HL-60 (cell line): ENCODE measurements around the gene AMELY.

Experiments
- DNase-seq, 2 experiments: peaks; one replicate each; pipeline ENCODE4 v3.0.0-alpha.2; 2010 to 2020; ENCODE audit warnings: low read depth in 1 of 2, low spot score in 1 of 2
- H3K27ac ChIP-seq: fragments of 250-450 bp; sonication (Bioruptor Pico); replicated peaks from 2 replicates; pipeline ENCODE4 v1.5.1; 2020; ENCODE audit warnings: mild to moderate bottlenecking, moderate library complexity
- H3K27me3 ChIP-seq: fragments of 250-450 bp; sonication (Bioruptor Pico); 2 replicates; pipeline ENCODE4 v1.5.1; 2021; ENCODE audit warnings: mild to moderate bottlenecking, moderate library complexity; ENCODE audit not compliant: insufficient read depth, poor library complexity, severe bottlenecking
- H3K4me3 ChIP-seq: replicated peaks from 2 replicates; pipeline ENCODE4 v1.5.1; 2011; ENCODE audit warnings: mild to moderate bottlenecking, control low read depth, low read length; ENCODE audit not compliant: insufficient read depth
- CTCF ChIP-seq: IDR thresholded peaks from one replicate; pipeline ENCODE4 v1.5.1; 2011; ENCODE audit warnings: low read length, control low read depth, inconsistent platforms; ENCODE audit not compliant: insufficient read depth
- GABPA ChIP-seq: IDR thresholded peaks from 2 replicates; pipeline ENCODE4 v1.6.1; 2012; ENCODE audit warnings: low read depth
- POLR2AphosphoS5 ChIP-seq: IDR thresholded peaks from 2 replicates; pipeline ENCODE4 v1.6.1; 2012; ENCODE audit warnings: low read depth
- SPI1 ChIP-seq: IDR thresholded peaks from 2 replicates; pipeline ENCODE4 v1.6.1; 2012; ENCODE audit warnings: low read depth, mild to moderate bottlenecking, borderline replicate concordance
- TF ChIP-seq, protein P1 (sequence below): IDR thresholded peaks from 2 replicates; pipeline ENCODE4 v1.6.1; 2012; ENCODE audit warnings: low read depth; ENCODE audit not compliant: insufficient replicate concordance

The AMELY gene

GRCh38 chrY:6929237-6929636, 17.7 kb upstream of the AMELY start:
- Histone ChIP-seq H3K27ac (no peak overlapping the region), H3K4me3 (no peak overlapping the region), H3K27me3 (no peaks in the 10 kb centered on the region)
- no peak for TF ChIP-seq SPI1
- no peak for TF ChIP-seq GABPA
- TF ChIP-seq POLR2AphosphoS5 = no peak
- TF ChIP-seq, protein P1, sequence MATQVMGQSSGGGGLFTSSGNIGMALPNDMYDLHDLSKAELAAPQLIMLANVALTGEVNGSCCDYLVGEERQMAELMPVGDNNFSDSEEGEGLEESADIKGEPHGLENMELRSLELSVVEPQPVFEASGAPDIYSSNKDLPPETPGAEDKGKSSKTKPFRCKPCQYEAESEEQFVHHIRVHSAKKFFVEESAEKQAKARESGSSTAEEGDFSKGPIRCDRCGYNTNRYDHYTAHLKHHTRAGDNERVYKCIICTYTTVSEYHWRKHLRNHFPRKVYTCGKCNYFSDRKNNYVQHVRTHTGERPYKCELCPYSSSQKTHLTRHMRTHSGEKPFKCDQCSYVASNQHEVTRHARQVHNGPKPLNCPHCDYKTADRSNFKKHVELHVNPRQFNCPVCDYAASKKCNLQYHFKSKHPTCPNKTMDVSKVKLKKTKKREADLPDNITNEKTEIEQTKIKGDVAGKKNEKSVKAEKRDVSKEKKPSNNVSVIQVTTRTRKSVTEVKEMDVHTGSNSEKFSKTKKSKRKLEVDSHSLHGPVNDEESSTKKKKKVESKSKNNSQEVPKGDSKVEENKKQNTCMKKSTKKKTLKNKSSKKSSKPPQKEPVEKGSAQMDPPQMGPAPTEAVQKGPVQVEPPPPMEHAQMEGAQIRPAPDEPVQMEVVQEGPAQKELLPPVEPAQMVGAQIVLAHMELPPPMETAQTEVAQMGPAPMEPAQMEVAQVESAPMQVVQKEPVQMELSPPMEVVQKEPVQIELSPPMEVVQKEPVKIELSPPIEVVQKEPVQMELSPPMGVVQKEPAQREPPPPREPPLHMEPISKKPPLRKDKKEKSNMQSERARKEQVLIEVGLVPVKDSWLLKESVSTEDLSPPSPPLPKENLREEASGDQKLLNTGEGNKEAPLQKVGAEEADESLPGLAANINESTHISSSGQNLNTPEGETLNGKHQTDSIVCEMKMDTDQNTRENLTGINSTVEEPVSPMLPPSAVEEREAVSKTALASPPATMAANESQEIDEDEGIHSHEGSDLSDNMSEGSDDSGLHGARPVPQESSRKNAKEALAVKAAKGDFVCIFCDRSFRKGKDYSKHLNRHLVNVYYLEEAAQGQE = no peak
- TF ChIP-seq CTCF = no peak
- no peak for DNase-seq

DNA sequence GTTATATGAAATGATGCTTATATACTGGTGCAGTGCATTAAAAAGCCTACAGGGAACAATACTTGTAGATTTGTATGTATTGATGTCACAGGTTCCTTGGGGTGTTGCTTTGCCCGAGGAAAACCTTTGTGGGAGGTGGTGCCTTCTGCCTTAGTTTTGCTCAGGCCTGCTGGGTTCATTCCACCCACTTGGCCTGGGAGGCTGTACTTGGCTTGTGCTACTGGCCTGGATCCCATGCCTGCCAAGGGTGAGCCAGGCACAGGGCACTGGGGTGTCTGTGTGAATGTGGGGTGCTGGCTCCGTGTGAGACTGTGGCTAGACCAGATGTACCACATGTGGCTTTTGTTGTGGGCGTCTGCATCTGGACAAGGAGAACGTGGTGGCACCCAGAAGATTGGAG, 16.7 kb upstream of the AMELY start:
- H3K27ac ChIP-seq = no peak overlapping the region
- TF ChIP-seq SPI1 (no peak), GABPA (no peak), POLR2AphosphoS5 (no peak)
- H3K27me3 ChIP-seq = no peaks in the 10 kb centered on the region
- no peak for DNase-seq
- H3K4me3 ChIP-seq = no peak overlapping the region

DNA sequence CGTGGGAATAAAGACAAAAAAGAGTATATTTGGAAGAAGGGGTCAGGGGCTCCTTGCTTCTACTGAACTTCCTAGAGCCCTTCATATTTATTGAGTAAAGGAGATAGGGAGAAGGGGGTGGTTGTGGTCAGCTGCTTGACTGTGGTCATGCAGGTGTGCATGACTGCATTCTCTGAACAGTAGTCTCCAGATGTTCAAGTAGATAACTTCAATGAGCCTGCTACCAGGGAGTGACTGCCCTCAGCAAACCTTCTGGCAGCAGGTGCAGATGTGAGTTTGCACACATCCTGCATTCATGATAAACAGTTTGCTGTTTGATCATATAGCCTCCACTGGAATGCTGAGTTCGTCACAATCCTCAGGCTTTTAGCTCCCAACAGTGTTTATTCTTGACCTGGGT, 9.5 kb upstream of the AMELY start:
- no peak overlapping the region for H3K4me3 ChIP-seq
- no peak for DNase-seq
- no peaks in the 10 kb centered on the region for H3K27me3 ChIP-seq
- H3K27ac ChIP-seq = no peak overlapping the region
- TF ChIP-seq GABPA = no peak
- no peak for TF ChIP-seq CTCF
- no peak for TF ChIP-seq SPI1
- TF ChIP-seq, protein P1 = no peak
- no peak for TF ChIP-seq POLR2AphosphoS5

- DNase-seq = no peak
- H3K27ac ChIP-seq = no peak overlapping the region
- H3K4me3 ChIP-seq = no peak overlapping the region
- TF ChIP-seq POLR2AphosphoS5 = no peak
- TF ChIP-seq GABPA = no peak
- TF ChIP-seq, protein P1 = no peak
- TF ChIP-seq CTCF = no peak
- no peaks in the 10 kb centered on the region for H3K27me3 ChIP-seq
These were observed 1.8 kb upstream of the AMELY start for GRCh38 chrY:6913362-6913761.
